IMR-90 (cell line): Measurements from ENCODE around the gene BMP5.

Source experiments
- BHLHE40 ChIP-seq: fragments of 150-350 bp; IDR thresholded peaks from 2 replicates; pipeline ENCODE4 v1.6.1; 2016; ENCODE audit warnings: mild to moderate bottlenecking, low read depth, low read length
- CEBPB ChIP-seq: IDR thresholded peaks from 2 replicates; pipeline ENCODE4 v1.6.1; 2012; ENCODE audit warnings: low read depth, low read length, improper control_type of control experiment
- FOS ChIP-seq: fragments of 150-350 bp; IDR thresholded peaks from 2 replicates; pipeline ENCODE4 v1.6.1; 2016; ENCODE audit warnings: low read depth, low read length
- MAZ ChIP-seq: IDR thresholded peaks from 2 replicates; pipeline ENCODE4 v1.6.1; 2012; ENCODE audit warnings: low read depth, mild to moderate bottlenecking, low read length, improper control_type of control experiment, moderate library complexity, borderline replicate concordance
- MXI1 ChIP-seq: IDR thresholded peaks from 2 replicates; pipeline ENCODE4 v1.6.1; 2012; ENCODE audit warnings: low read depth, mild to moderate bottlenecking, low read length, moderate library complexity, borderline replicate concordance
- NFE2L2 ChIP-seq: fragments of 150-350 bp; IDR thresholded peaks from 2 replicates; pipeline ENCODE4 v1.6.1; 2016; ENCODE audit warnings: low read depth, mild to moderate bottlenecking, low read length
- POLR2A ChIP-seq: IDR thresholded peaks from 2 replicates; pipeline ENCODE4 v1.6.1; 2012; ENCODE audit warnings: mild to moderate bottlenecking, low read depth, low read length
- RAD21 ChIP-seq: IDR thresholded peaks from 2 replicates; pipeline ENCODE4 v1.6.1; 2012; ENCODE audit warnings: low read length, improper control_type of control experiment
- RCOR1 ChIP-seq: IDR thresholded peaks from 2 replicates; pipeline ENCODE4 v1.6.1; 2012; ENCODE audit warnings: mild to moderate bottlenecking, low read length, improper control_type of control experiment; ENCODE audit not compliant: insufficient replicate concordance
- SMC3 ChIP-seq: fragments of 150-350 bp; IDR thresholded peaks from 2 replicates; pipeline ENCODE4 v1.6.1; 2016; ENCODE audit warnings: low read depth, mild to moderate bottlenecking, antibody characterized with exemption, low read length, moderate library complexity
- TF ChIP-seq, protein P1 (sequence below): conservative IDR thresholded peaks from 2 replicates; pipeline ENCODE4 v1.5.1; 2012; ENCODE audit warnings: mild to moderate bottlenecking, low read depth, low read length, improper control_type of control experiment
- TF ChIP-seq, protein P2 (sequence below): fragments of 150-350 bp; IDR thresholded peaks from 2 replicates; pipeline ENCODE4 v1.6.1; 2017; ENCODE audit warnings: mild to moderate bottlenecking, antibody characterized with exemption, low read length, low read depth

DNA sequence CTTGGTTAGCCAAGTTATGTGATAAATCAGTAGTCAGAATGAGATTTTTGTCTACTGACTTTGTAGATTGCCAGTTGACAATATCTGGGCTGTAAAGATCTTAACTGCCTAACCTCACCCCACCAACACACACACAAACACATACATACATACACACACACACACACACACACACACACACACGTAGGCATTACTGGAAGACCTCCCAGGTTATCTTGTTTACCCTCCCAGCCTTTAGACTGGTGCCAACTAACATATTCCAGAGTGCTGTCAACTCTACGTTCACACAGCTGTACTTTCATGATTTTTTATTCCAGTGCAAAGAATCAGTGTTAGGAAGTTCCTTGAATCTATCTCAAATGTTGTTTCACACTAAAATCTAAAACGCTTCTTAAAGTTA is 38.9 kb downstream of the BMP5 start:
- no peak for TF ChIP-seq POLR2A
- TF ChIP-seq, protein P1, sequence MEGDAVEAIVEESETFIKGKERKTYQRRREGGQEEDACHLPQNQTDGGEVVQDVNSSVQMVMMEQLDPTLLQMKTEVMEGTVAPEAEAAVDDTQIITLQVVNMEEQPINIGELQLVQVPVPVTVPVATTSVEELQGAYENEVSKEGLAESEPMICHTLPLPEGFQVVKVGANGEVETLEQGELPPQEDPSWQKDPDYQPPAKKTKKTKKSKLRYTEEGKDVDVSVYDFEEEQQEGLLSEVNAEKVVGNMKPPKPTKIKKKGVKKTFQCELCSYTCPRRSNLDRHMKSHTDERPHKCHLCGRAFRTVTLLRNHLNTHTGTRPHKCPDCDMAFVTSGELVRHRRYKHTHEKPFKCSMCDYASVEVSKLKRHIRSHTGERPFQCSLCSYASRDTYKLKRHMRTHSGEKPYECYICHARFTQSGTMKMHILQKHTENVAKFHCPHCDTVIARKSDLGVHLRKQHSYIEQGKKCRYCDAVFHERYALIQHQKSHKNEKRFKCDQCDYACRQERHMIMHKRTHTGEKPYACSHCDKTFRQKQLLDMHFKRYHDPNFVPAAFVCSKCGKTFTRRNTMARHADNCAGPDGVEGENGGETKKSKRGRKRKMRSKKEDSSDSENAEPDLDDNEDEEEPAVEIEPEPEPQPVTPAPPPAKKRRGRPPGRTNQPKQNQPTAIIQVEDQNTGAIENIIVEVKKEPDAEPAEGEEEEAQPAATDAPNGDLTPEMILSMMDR = no peak
- no peak for TF ChIP-seq SMC3
- no peak for TF ChIP-seq MAZ
- no peak for TF ChIP-seq BHLHE40
- TF ChIP-seq MXI1 = no peak
- no peak for TF ChIP-seq RAD21
- no peak for TF ChIP-seq FOS
- TF ChIP-seq, protein P2, sequence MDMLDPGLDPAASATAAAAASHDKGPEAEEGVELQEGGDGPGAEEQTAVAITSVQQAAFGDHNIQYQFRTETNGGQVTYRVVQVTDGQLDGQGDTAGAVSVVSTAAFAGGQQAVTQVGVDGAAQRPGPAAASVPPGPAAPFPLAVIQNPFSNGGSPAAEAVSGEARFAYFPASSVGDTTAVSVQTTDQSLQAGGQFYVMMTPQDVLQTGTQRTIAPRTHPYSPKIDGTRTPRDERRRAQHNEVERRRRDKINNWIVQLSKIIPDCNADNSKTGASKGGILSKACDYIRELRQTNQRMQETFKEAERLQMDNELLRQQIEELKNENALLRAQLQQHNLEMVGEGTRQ = no peak
- TF ChIP-seq CEBPB = no peak
- no peak for TF ChIP-seq RCOR1
- no peak for TF ChIP-seq NFE2L2
